SIG-M5 treated with dmso at 0.1 percent for 504 hours (cell line): Measurements from ENCODE around the gene NRN1.

Experiments used
- DNase-seq: peaks from one replicate; lab custom pipeline; 2025; ENCODE audit not compliant: unreplicated experiment; lab: John Stamatoyannopoulos, UW

Gene NRN1

DNA sequence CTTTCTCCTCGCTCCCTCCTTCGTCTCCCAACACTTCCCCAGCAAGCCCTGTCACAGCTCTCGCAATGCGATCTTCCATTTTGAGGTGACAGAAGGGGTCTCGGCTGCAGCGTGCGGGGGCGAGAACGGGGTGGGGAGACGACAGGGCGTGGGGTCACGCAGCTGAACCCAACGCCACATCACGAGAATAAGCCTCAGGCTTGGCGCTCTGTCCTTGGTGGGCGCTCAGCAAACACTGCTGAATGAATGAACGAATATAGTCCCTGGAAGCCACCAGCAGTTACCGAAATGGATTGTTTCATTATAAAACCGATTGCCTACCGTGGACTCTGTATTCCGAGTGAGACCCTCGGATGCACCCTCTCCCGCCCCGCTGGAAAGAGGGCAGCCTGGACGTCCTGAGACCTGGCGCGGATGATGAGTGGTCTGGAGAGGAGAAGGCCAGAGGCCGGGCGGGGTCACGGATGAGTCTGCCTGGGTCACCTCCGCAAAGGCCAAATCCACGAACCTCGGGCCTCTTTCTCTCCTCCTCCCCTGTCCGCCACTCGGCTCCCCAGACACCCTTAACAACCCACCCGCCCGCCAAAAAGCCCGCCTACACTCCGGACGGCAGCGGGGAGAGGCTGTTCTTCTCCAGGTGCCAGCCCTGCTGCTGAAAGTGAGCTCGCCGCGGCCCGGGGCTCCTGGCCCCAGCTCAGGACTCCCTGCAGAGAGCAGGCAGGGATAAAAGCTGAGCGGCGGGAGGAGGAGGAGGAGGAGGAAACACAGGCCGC lies 3.7 kb downstream of the NRN1 start:
- no peak for DNase-seq

DNA sequence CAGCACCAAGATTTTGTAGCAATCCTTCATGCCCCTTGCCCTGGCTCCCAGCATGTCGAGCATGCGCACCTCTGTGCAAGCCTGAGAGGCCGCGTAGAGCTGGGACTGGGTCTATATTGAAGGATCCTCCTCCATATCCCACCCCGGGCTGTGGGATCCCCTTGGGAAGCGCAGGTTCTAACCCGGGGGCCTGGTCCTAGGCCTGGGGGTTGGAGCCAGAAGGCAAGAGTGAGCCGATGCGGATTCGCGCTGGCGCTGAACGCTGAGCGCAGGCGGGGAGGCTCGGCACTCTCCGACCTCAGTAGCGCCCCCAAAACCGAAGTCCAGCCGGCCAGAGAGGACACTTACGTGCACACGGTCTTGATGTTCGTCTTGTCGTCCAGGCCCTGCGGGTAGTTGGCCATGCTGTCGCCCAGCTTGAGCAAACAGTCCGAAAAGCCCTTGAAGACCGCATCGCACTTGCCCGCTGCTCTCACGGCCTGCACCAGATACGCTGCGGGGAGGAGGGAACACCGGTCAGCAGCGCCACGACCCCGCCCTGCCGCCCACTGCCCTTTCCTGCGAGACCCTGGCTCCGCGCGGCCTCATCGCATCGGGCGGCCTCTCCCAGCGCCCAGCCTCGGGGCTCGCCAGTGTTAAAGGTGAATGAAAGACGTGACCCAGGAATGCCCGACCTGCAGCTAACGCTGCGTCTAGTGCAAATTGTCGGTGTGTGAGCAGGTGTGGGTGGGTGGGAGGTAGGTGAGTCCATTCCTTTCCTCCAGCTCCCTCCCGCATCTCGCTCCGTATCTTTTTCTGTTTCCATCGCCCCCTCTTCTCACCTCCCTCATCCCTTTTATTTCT lies 4.5 kb downstream of the NRN1 start:
- no peak for DNase-seq

DNA sequence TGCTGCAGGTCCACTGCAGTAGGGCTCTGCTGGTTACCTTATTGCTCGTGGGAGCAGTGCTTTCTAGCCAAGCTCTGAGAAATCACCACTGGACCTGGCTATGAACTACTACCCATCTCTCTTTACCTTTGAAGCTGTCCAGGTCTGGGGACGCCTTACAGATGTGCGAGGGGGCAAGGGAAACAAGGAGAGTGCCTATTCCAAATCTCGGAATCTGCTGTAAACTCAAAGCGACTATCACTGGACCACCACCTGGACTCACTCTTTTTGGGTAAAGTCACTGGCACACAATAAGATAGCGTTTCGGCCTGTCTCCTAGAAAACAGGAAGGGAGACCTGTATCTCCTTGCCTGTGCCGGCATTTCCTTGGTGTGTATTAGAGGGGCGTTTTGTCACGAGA lies 5.3 kb downstream of the NRN1 start:
- DNase-seq, result no peak

DNA sequence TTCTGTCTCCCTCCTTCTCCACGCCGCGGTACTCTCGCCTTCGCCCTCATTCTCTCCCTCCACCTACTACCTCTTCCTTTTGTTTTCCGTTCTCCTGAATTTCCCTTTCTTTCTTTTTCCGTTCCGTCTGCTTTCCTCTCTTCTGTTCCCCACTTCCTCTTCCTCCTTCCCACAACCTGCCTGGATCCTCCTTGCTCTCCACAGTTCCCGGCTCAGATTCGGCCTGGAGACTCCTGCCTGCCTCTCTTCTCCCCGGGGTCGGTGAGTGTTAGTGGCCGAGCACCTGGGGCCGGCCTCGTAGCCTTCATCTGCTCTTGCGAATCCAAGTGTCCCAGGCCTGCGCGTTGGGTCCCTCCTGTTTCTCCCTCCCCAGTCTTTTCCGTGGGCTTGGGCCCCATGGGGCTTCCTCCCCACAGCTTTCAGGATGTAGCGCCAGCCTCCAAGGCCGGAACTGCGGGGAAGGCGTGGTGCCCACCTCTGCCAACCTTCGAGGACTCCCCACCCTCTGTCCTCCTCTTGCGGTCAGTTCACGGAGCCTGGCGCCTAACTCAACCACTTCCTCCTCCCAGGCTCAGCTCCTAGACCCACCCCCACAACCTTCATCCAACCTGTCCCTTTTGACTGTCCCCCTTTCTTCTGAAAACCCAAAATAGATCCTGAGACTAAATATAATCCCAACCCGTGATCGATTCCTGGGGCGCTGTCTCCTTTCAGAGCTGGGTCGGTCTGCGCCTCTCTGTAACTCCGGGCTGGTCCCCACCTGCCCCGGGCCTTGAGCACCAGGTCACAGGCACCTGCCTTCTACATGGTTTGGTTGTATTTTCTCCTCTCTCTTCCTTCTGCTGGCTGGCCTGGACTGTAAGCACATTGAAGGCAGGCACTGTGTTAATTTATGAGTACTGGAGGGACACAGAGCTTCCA lies 6.8 kb downstream of the NRN1 start:
- no peak for DNase-seq

DNA sequence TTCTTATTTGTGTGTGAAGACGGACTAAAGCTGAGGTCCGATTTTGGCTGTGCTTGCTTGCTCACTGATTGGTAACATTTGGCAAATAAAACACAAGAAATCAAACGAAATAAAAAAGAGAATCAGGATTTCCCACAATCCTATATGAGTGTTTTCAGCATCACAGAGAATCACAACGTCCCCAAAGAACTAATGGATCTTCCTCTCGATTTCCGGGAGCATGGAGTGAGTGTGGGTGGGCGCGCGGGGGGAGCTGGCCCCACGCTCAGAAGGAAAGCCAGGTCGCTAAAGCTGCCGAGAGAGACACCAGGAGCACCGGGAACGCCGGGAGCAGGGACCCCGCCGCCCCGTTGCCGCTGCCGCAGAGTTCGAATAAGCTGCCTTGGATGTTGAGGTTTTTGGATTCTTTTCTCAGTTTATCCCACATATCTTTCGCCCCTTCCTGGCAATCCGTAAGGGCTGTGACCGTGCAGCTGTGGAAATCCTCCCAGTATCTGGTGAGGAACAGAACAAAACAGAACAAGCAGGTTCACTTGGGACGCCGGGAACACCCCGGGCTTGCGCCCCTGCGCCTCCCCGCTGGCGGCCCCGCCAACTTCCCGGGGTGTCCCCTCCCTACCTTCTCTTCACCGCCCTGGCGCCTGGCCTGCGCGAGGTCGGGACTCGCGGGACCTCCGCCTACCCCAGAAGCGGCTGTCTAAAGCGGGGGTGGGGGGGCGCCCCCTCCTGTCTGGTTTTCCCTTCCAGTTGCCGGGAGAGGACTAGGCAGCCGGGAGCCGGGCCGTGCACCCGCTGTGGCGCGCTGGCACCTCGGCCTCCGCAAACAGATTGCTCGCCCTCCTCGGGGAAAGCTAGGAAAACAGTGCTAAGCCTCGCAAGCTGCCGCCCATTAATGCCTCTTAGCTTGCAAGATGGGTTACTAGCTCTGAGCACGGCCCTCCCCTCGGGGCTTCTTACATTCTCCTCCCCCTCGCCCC lies 7.7 kb downstream of the NRN1 start:
- no peak for DNase-seq

DNA sequence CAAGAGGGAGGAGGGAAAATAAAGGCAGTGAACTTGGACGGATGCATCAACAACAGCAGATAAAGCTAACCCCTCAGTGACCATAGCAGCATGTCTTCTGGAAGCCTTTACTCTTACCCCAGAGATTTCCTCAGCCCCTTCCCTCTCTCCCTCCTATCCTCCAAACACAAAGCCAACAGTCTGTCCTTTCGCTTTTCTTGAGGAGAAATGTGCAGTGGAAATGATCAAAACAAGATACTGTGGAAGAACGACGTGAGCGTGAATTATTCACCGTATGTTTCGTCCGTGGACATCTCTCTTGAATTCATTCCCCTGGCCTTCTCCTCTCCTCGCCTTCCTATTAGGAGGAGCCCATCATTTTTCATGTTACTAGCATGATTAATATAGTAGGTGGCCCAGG lies 8.5 kb downstream of the NRN1 start:
- no peak for DNase-seq

DNA sequence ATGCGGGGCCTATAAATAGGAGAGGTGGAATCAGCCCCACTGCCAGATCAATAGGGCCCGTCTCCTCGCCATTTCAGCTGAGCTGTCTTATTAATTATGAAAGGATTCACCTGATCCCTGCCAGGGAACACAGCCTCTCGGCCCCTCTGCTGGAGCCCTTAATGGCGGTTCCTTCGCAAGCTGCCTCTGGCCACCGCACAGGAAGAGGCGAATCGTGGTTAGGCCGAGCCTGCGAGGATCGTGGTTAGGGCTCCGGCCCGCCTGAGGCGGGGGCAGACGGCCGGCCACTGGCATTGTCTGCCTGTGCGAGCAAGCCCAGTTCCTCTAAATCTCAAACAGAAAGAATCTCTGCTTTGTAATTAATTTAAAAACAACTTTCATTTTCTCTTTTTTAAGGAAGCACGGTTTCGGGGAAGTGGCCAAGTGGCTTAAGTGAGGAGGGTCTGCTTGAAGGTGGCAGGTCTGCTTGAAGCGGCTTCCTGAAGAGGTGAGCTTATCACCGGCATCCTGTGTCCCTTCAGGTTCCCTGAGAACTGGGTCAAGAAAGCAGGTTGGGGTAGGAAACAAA lies 9.2 kb downstream of the NRN1 start:
- DNase-seq, result peak; percentile 16

GRCh38 chr6:5996714-5997419 lies 9.9 kb downstream of the NRN1 start:
- DNase-seq, result no peak

DNA sequence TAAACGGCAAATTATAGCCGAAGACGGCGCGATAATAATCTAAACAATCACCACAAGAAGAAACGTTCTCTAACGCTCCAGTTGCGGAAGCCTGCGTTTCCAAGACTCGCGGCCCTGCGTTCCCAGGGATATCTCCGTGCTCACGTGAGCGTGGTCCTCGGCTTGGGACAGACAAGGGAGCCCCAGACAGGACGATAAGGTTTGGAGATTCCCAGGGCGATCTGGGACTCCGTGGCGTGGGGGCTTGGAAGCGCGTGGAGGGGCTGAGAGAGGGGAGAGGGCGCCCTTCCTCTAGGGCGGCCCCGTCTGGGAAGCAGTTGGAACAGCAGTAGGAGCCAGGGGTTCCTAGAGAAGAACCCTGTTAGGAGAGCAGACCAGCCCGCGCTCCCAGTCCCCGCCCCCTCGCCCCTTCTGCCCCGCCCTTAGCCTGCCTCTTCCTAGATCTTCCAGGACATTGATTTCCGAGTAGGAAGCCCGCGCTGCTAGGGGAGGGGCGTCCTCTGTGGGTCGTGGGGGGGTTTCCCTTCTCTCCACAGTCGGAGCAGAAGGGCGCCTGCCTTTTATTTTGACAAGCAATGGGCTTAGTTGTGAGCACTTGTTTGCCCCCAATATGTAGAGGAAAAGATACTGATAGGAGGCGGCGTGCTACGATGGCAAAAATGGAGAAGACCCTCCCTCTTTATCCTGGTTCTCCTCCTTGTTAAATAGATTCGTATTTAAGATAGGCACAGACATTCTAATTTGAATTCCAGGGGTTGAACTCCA lies 10.6 kb downstream of the NRN1 start:
- DNase-seq, result no peak

GRCh38 chr6:5995658-5995948 lies 11.1 kb downstream of the NRN1 start:
- DNase-seq, result no peak

GRCh38 chr6:5994999-5995657 lies 11.6 kb downstream of the NRN1 start:
- DNase-seq, result no peak

DNA sequence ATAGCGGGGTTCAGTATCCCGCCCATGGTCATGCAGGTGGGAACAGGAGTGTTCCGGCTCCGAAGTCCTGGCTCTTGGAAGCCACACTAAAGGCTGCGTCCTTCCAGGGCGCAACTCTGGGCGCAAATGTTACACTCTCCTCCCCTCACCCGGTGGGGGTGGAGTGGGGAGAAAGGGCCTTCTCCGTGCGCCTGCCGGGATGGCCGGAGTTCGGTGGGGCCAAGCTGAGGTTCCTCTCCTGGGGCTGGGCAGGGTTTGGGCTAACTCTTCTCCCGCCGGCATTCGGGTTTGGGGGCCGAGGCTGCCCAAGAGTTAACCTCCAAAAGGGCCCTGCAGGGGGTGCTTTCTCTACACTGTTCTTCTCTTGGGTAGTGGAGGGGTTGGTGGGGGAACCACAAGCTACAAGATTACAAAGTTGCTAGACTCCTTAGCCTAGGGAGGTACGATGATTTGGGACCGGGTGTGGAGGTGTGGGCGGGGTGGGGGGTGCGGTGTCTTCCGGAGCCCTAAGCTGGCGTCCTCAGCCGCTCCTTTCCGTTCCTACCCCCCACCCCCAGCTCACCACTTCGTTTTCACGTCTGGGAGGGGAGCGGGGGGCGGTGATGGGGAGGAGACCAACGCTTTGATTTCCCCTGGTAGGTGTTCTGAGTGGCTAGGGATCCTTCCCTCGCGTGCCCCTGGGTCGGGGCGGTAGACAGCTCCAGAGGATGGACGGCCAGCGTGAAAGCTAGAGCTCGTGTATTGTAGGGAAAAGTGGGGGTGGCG lies 12.3 kb downstream of the NRN1 start:
- no peak for DNase-seq

DNA sequence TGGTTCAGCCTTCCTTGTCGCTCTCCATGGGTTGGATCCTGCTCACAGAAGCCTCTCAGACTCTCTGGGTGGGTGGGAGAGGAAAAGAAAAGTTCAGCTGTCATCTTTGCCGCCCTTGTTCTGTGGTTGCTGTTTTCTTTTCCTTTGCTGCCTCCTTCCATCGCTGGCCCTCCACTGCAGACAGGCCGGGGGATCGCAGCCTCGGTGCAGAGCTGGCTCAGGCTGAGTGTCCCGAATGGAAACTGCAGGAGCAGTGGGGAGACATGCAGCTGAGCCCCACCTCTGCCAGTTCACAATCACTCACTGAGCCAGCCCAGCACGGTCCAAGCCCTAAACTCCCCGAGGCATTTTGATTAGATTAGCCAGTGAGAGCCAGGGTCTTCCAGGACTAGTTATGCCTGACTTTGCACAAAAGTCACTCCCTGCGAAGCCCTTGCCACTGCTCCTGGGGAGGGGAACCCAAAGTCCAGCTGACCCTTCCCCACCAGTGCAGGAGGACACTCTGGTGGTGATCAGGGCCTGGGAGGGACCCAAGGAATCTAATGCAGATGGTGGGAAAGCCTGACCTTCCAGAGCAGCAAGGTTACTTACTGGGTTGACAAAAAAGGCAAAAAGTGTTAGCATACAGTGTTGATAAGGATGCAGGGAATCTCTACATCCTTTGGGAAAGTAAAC lies 14.0 kb downstream of the NRN1 start:
- no peak for DNase-seq

- no peak for DNase-seq
Measured at GRCh38 chr6:5990786-5991185, 15.9 kb downstream of the NRN1 start.

DNA sequence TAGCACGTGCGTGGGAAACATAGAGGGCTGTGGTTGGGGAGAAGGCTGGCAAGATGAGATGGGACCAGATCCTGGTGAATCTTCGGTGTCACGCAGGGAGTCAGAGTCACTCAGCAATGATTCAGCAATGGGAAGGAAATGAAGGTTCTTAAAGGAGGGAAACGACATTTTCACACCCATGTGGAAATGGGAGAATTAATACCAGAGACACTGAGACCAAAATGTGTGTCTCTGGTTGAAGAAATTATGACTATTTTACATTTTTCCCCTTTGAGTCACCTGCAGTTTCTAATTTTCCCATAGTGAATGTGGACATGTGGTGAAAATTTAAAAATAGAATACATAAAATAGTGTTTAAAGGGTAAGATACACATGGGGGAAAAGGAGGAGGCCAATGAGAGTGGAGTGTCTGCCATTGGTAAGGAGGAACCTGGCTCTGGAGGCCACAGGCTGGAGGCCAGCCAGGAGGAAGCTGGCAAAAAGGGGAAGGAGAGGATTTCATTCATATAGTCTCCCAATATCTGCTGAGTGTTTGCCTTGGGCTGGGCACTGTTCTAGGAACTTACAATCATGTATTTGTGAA lies 17.5 kb downstream of the NRN1 start:
- DNase-seq, result peak; percentile 69

- DNase-seq, result no peak
Measured at GRCh38 chr6:5986861-5987260, 19.9 kb downstream of the NRN1 start.
